Smooth muscle cell (in vitro differentiated cells): Measurements from ENCODE around the gene ASCL4. TPM values are rescaled to one million over a fixed set of nuclear protein-coding genes. Genes with fewer than 3 reads are reported as not detected.
A peak's percentile ranks its signal among the peaks of the same experiment; 100 is the strongest.

Experiments
- DNase-seq: peaks from one replicate; lab custom pipeline; 2025; ENCODE audit not compliant: unreplicated experiment; lab: John Stamatoyannopoulos, UW
- H2AFZ ChIP-seq: fragments of 200-600 bp; sonication (generic); 2 replicates; pipeline ENCODE4 v1.6.0; 2016; ENCODE audit warnings: antibody characterized with exemption, low read depth, mild to moderate bottlenecking
- H3F3A ChIP-seq: fragments of 200-600 bp; sonication (generic); 2 replicates; pipeline ENCODE4 v1.6.0; 2017; ENCODE audit warnings: antibody characterized with exemption, low read depth
- H3K27ac ChIP-seq: fragments of 200-600 bp; sonication (generic); 2 replicates; pipeline ENCODE4 v1.5.1; 2016; ENCODE audit warnings: low read depth, mild to moderate bottlenecking
- H3K27me3 ChIP-seq: fragments of 200-600 bp; sonication (generic); 2 replicates; pipeline ENCODE4 v1.6.1; 2016; ENCODE audit warnings: low read depth, mild to moderate bottlenecking
- H3K36me3 ChIP-seq: fragments of 200-600 bp; sonication (generic); 2 replicates; pipeline ENCODE4 v1.5.1; 2016; ENCODE audit warnings: low read depth
- H3K4me1 ChIP-seq: fragments of 200-600 bp; sonication (generic); 2 replicates; pipeline ENCODE4 v1.5.1; 2016; ENCODE audit warnings: low read depth
- H3K4me2 ChIP-seq: fragments of 200-600 bp; sonication (generic); 2 replicates; pipeline ENCODE4 v1.6.0; 2016; ENCODE audit warnings: mild to moderate bottlenecking
- H3K4me3 ChIP-seq: fragments of 200-600 bp; sonication (generic); 2 replicates; pipeline ENCODE4 v1.5.1; 2016; ENCODE audit warnings: mild to moderate bottlenecking
- H3K79me2 ChIP-seq: fragments of 200-600 bp; sonication (generic); 2 replicates; pipeline ENCODE4 v1.6.0; 2016; ENCODE audit warnings: low read depth, mild to moderate bottlenecking
- H3K9ac ChIP-seq: fragments of 200-600 bp; sonication (generic); 2 replicates; pipeline ENCODE4 v1.6.0; 2016; ENCODE audit warnings: low read depth
- H3K9me3 ChIP-seq: fragments of 200-600 bp; sonication (generic); replicated peaks from 2 replicates; pipeline ENCODE4 v1.5.1; 2016; ENCODE audit warnings: low read depth
- H4K20me1 ChIP-seq: fragments of 200-600 bp; sonication (generic); 2 replicates; pipeline ENCODE4 v1.6.0; 2016; ENCODE audit warnings: low read depth
- WGBS: methylation state at CpG from one replicate; pipeline ENCODE4 v1.1.7; 2016; ENCODE audit warnings: low lambda C conversion rate; 5-methylcytosine and 5-hydroxymethylcytosine counted together
- polyA plus RNA-seq: library from polyadenylated mRNA; unstranded; fragments of >200 nt; fragmentation: Nextera tagmentation; extraction: Ambion mirVana; gene quantifications from 2 replicates; pipeline ENCODE4 v1.2.1, GENCODE V29; 2016
- total RNA-seq: library from RNA; depleted of rRNA; stranded (reverse); fragments of >200 nt; gene quantifications from 2 replicates; pipeline ENCODE4 v1.2.3, GENCODE V29; 2014
- TF ChIP-seq, protein P1 (sequence below): fragments of 200-600 bp; sonication (generic); IDR thresholded peaks from 2 replicates; pipeline ENCODE4 v1.5.1; 2017; ENCODE audit warnings: borderline replicate concordance, mild to moderate bottlenecking, antibody characterized with exemption; ENCODE audit not compliant: insufficient read depth, poor library complexity, severe bottlenecking

Gene ASCL4
- total and polyA plus RNA-seq, 2 experiments from 2014 or later, result not detected

DNA sequence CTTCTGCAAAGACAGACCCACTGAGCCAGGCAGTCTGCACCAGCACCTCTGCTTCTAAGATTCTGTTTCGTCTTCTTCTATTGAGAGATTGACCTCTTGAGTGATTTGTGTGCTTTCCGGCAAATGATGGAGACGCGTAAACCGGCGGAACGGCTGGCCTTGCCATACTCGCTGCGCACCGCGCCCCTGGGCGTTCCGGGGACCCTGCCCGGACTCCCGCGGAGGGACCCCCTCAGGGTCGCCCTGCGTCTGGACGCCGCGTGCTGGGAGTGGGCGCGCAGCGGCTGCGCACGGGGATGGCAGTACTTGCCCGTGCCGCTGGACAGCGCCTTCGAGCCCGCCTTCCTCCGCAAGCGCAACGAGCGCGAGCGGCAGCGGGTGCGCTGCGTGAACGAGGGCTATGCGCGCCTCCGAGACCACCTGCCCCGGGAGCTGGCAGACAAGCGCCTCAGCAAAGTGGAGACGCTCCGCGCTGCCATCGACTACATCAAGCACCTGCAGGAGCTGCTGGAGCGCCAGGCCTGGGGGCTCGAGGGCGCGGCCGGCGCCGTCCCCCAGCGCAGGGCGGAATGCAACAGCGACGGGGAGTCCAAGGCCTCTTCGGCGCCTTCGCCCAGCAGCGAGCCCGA, 703 bp downstream of the ASCL4 start:
- no peak for DNase-seq
- Histone ChIP-seq H2AFZ (no peak overlapping the region), H3K36me3 (no peaks in the 10 kb centered on the region), H3K9me3 (no peaks in the 10 kb centered on the region), H3K79me2 (no peaks in the 10 kb centered on the region), H3K9ac (no peak overlapping the region), H3K4me2 (peak overlapping the region; percentile 57), H3K4me1 (no peaks in the 10 kb centered on the region), H4K20me1 (no peaks in the 10 kb centered on the region), H3K27ac (no peak overlapping the region), H3K4me3 (no peak overlapping the region), H3K27me3 (peaks cover 77% of the 10 kb centered on the region), H3F3A (no peaks in the 10 kb centered on the region)
- TF ChIP-seq, protein P1, sequence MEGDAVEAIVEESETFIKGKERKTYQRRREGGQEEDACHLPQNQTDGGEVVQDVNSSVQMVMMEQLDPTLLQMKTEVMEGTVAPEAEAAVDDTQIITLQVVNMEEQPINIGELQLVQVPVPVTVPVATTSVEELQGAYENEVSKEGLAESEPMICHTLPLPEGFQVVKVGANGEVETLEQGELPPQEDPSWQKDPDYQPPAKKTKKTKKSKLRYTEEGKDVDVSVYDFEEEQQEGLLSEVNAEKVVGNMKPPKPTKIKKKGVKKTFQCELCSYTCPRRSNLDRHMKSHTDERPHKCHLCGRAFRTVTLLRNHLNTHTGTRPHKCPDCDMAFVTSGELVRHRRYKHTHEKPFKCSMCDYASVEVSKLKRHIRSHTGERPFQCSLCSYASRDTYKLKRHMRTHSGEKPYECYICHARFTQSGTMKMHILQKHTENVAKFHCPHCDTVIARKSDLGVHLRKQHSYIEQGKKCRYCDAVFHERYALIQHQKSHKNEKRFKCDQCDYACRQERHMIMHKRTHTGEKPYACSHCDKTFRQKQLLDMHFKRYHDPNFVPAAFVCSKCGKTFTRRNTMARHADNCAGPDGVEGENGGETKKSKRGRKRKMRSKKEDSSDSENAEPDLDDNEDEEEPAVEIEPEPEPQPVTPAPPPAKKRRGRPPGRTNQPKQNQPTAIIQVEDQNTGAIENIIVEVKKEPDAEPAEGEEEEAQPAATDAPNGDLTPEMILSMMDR, result no peak
- WGBS, result 5% methylated on average over 60 of the region's 66 CpGs

DNA sequence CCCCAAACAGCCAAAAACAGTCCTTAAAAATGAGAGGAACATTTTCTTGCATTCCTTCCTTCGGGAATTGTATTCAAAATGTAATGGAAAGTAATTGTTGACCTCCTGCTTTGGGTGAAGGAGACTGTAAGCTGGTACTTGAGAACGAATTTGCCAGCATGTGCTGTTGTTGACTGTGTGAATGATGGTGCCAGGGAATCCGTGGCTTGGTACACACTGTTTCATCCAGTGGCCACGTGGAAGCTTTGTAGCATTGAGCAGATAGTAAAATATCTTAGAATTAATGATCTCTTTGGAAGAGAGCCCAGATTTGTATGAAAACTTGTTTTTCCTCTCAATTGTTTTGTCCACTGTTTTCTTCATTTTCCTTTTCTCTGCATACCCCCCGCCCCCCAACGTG, 1.7 kb downstream of the ASCL4 start:
- Histone ChIP-seq H3K9ac (no peak overlapping the region), H3K27me3 (peaks cover 82% of the 10 kb centered on the region), H3K79me2 (no peaks in the 10 kb centered on the region), H3K4me2 (no peak overlapping the region), H3F3A (no peaks in the 10 kb centered on the region), H3K4me3 (no peak overlapping the region), H3K36me3 (no peaks in the 10 kb centered on the region), H3K27ac (no peak overlapping the region), H3K9me3 (no peaks in the 10 kb centered on the region), H4K20me1 (no peaks in the 10 kb centered on the region), H2AFZ (no peak overlapping the region), H3K4me1 (no peaks in the 10 kb centered on the region)
- DNase-seq, result no peak
- TF ChIP-seq, protein P1, result no peak
- 64% methylated on average over 6 of the region's 6 CpGs for WGBS

DNA sequence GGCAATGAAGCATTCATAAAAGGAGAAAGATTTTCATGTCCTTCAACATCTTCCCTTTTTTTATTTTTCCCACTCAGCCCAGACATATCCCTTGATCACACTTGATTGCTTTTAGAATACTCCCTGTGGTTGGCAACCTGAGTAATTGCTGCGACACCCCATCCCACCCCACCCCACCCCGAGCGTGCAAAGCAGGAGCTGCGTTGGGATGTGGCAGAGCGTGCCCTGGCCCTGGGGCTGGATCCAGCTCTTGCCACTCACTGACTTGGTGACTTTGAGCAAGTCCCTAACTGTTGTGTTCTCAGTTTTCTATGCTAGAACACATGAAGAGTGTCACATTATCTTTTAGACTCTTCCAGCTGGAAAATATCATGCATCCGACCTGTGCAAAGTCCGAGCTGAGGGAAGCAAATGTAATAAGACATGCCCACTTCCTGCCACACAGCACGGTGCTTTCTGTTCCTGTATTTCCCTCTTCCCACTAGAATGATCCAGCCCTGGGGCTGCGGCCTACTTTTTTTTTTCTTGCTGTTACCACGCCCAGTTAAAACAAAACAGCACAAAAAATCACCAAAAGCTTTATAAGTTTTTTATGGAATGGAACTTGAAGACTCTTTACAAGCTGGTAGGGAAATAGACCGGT, 4.0 kb downstream of the ASCL4 start:
- no peak overlapping the region for H3K9ac ChIP-seq
- H2AFZ ChIP-seq, result no peak overlapping the region
- 77% methylated on average over 11 of the region's 11 CpGs for WGBS
- H3F3A ChIP-seq, result no peaks in the 10 kb centered on the region
- H3K4me1 ChIP-seq, result no peaks in the 10 kb centered on the region
- no peak overlapping the region for H3K4me3 ChIP-seq
- TF ChIP-seq, protein P1, result no peak
- no peaks in the 10 kb centered on the region for H3K36me3 ChIP-seq
- H4K20me1 ChIP-seq, result no peaks in the 10 kb centered on the region
- DNase-seq, result no peak
- H3K27me3 ChIP-seq, result peaks cover 69% of the 10 kb centered on the region
- no peaks in the 10 kb centered on the region for H3K9me3 ChIP-seq
- no peaks in the 10 kb centered on the region for H3K79me2 ChIP-seq
- no peak overlapping the region for H3K27ac ChIP-seq
- H3K4me2 ChIP-seq, result no peak overlapping the region
